Mesenteric fat pad (tissue), 1 donor: Measurements from ENCODE around the gene FBN1. TPM values are rescaled to one million over a fixed set of nuclear protein-coding genes. Genes with fewer than 3 reads are reported as not detected.

Experiments used
- DNase-seq: peaks from one replicate; pipeline ENCODE4 v3.0.0-alpha.2; 2020; ENCODE audit warnings: low spot score
- total RNA-seq: library from RNA; stranded (reverse); fragmentation: NEBNext Ultra II Directional; extraction: Animal tissue kit (Norgen Biotek cat#: 25700); gene quantifications from one replicate; pipeline ENCODE4 v1.2.1, GENCODE V29; 2021
- donor health status: DM: yes; HTN: yes; CAD: no.

FBN1 gene
- total RNA-seq, 1 donor from 2014 or later: 297 TPM

- DNase-seq: no peak
These were observed 7.1 kb upstream of the FBN1 start for GRCh38 chr15:48652510-48653076.

GRCh38 chr15:48650931-48651330 lies 5.4 kb upstream of the FBN1 start:
- no peak for DNase-seq

GRCh38 chr15:48647962-48648361 lies 2.5 kb upstream of the FBN1 start:
- no peak for DNase-seq

- DNase-seq: no peak
These were observed 822 bp upstream of the FBN1 start for GRCh38 chr15:48646331-48646730.

GRCh38 chr15:48644827-48645557 lies 517 bp downstream of the FBN1 start:
- no peak for DNase-seq

GRCh38 chr15:48644467-48644826 lies 1.1 kb downstream of the FBN1 start:
- DNase-seq: no peak

- DNase-seq: no peak
These were observed 1.6 kb downstream of the FBN1 start for GRCh38 chr15:48643776-48644466.

- DNase-seq: no peak
These were observed 2.3 kb downstream of the FBN1 start for GRCh38 chr15:48643206-48643605.

GRCh38 chr15:48642795-48643194 lies 2.7 kb downstream of the FBN1 start:
- no peak for DNase-seq

GRCh38 chr15:48641416-48641815 lies 4.1 kb downstream of the FBN1 start:
- DNase-seq: no peak

GRCh38 chr15:48638963-48639362 lies 6.5 kb downstream of the FBN1 start:
- DNase-seq: no peak

GRCh38 chr15:48637639-48638038 lies 7.9 kb downstream of the FBN1 start:
- no peak for DNase-seq

- DNase-seq: no peak
These were observed 9.0 kb downstream of the FBN1 start for GRCh38 chr15:48636511-48636910.

GRCh38 chr15:48634893-48635292 lies 10.6 kb downstream of the FBN1 start:
- DNase-seq: no peak

- DNase-seq: no peak
These were observed 11.4 kb downstream of the FBN1 start for GRCh38 chr15:48634096-48634495.

- no peak for DNase-seq
These were observed 12.9 kb downstream of the FBN1 start for GRCh38 chr15:48632651-48633050.

GRCh38 chr15:48631176-48631770 lies 14.2 kb downstream of the FBN1 start:
- DNase-seq: no peak

- DNase-seq: no peak
These were observed 15.3 kb downstream of the FBN1 start for GRCh38 chr15:48630245-48630644.

- DNase-seq: no peak
These were observed 16.7 kb downstream of the FBN1 start for GRCh38 chr15:48628832-48629231.

- DNase-seq: no peak
These were observed 18.1 kb downstream of the FBN1 start for GRCh38 chr15:48627260-48627940.

- no peak for DNase-seq
These were observed 20.4 kb downstream of the FBN1 start for GRCh38 chr15:48625126-48625525.

- DNase-seq: no peak
These were observed 20.8 kb downstream of the FBN1 start for GRCh38 chr15:48624700-48625099.
